Nephron progenitor cell (in vitro differentiated cells): ENCODE measurements around the gene LAMA1.

Experiments used
- DNase-seq: peaks from one replicate; pipeline ENCODE4 v3.0.0; 2021
- H3K27ac Mint-ChIP-seq: 2 replicates; pipeline ENCODE4 v1.8.0; 2021; ENCODE audit warnings: mild to moderate bottlenecking, moderate library complexity, mixed read lengths
- H3K27me3 Mint-ChIP-seq: 2 replicates; pipeline ENCODE4 v1.8.0; 2021; ENCODE audit warnings: mild to moderate bottlenecking, low read depth, mixed read lengths; ENCODE audit not compliant: poor library complexity
- H3K36me3 Mint-ChIP-seq: 2 replicates; pipeline ENCODE4 v1.8.0; 2021; ENCODE audit warnings: low read depth, mixed read lengths
- H3K4me1 Mint-ChIP-seq: 2 replicates; pipeline ENCODE4 v1.8.0; 2021; ENCODE audit warnings: mixed read lengths
- H3K4me3 Mint-ChIP-seq: 2 replicates; pipeline ENCODE4 v1.8.0; 2021; ENCODE audit warnings: mild to moderate bottlenecking, moderate library complexity, mixed read lengths
- H3K9me3 Mint-ChIP-seq: 2 replicates; pipeline ENCODE4 v1.8.0; 2021; ENCODE audit warnings: mild to moderate bottlenecking, moderate library complexity, mixed read lengths
- TF ChIP-seq, protein P1 (sequence below): fragments of 200-600 bp; sonication (generic); IDR thresholded peaks from 2 replicates; pipeline ENCODE4 v1.5.0; 2021; ENCODE audit warnings: antibody characterized with exemption

Gene LAMA1

DNA sequence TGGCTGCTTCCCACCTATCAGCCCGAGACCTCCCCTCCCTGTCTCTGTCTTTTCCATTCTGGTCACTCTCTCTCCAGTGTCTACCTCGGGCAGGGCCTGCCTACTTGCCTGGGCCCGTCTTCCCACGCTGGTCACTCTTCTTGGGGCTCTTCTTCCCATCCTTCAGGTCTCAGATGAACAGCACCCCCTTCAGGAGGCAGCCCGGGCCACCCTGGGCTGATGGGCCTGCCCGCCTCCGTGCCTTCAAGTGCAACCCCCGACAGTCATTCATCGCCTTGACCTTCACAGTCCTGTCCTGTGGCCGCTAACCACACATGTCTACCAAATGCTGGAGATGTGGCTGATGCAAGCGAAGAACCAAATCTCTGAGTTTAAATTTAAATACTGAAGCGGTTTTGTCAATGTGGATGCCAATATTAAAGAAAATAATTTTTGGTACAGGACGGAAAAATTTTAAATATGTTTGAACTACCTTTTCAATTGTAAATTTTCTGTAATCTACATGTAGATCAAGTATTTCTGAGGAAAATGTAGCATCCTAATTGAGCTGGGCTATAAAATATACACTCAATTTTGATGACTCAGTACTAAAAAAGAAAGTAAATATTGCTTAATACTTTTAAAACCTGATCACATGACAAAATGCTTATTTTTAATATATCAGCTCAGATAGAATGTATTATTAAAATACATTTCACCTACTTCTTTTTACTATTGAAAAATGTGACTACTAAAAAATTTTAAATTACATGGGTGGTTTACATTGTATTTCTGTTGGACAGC lies 96.4 kb downstream of the LAMA1 start:
- no peak overlapping the region for H3K27ac Mint-ChIP-seq
- TF ChIP-seq, protein P1, sequence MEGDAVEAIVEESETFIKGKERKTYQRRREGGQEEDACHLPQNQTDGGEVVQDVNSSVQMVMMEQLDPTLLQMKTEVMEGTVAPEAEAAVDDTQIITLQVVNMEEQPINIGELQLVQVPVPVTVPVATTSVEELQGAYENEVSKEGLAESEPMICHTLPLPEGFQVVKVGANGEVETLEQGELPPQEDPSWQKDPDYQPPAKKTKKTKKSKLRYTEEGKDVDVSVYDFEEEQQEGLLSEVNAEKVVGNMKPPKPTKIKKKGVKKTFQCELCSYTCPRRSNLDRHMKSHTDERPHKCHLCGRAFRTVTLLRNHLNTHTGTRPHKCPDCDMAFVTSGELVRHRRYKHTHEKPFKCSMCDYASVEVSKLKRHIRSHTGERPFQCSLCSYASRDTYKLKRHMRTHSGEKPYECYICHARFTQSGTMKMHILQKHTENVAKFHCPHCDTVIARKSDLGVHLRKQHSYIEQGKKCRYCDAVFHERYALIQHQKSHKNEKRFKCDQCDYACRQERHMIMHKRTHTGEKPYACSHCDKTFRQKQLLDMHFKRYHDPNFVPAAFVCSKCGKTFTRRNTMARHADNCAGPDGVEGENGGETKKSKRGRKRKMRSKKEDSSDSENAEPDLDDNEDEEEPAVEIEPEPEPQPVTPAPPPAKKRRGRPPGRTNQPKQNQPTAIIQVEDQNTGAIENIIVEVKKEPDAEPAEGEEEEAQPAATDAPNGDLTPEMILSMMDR: no peak
- no peaks in the 10 kb centered on the region for H3K27me3 Mint-ChIP-seq
- no peak for DNase-seq
- no peaks in the 10 kb centered on the region for H3K4me1 Mint-ChIP-seq
- peaks cover 65% of the 10 kb centered on the region for H3K36me3 Mint-ChIP-seq
- H3K9me3 Mint-ChIP-seq: no peaks in the 10 kb centered on the region
- H3K4me3 Mint-ChIP-seq: no peak overlapping the region

DNA sequence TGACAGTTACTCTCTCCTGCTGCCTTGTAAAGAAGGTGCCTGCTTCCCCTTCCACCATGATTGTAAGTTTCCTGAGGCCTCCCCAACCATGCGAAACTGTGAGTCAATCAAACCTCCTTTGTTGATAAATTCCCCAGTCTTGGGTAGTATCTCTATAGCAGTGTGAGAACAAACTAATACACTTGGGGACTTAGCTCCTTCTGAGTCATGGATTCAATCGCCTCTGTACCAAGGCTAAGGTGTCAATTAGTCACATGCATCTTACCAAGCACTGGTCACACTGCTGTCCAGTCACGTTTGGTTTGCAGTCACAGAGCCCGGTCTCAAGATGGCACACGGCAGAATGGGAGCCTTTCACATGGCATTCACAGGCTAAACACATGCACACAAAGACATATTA lies 100.6 kb downstream of the LAMA1 start:
- no peaks in the 10 kb centered on the region for H3K9me3 Mint-ChIP-seq
- TF ChIP-seq, protein P1: no peak
- no peak overlapping the region for H3K4me3 Mint-ChIP-seq
- H3K36me3 Mint-ChIP-seq: peaks cover 65% of the 10 kb centered on the region
- H3K27ac Mint-ChIP-seq: no peak overlapping the region
- no peaks in the 10 kb centered on the region for H3K27me3 Mint-ChIP-seq
- no peak for DNase-seq
- H3K4me1 Mint-ChIP-seq: no peaks in the 10 kb centered on the region

DNA sequence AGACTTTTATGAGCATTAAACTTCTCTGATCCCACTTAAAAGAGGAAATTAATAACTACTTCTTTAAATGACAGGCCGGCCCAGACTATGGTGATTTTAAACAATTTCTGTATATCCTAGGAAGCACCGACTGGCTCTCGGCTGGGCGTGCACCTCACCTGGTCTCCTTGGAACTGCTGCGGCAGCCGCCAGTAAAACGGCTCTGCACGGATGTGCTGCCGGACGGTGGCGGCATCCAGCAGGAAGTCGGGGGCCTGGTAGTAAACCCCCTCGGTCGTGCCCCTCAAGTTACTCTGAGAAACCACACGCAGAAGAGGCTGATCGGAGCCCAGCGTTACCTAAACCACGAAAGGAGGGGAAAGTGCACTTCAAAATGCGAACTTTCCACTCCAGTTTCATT lies 106.5 kb downstream of the LAMA1 start:
- Mint-ChIP-seq H3K27me3 (no peaks in the 10 kb centered on the region), H3K9me3 (no peaks in the 10 kb centered on the region), H3K4me1 (no peaks in the 10 kb centered on the region), H3K36me3 (peaks cover 60% of the 10 kb centered on the region), H3K27ac (peak overlapping the region; percentile 45), H3K4me3 (no peak overlapping the region)
- TF ChIP-seq, protein P1: no peak
- DNase-seq: no peak

DNA sequence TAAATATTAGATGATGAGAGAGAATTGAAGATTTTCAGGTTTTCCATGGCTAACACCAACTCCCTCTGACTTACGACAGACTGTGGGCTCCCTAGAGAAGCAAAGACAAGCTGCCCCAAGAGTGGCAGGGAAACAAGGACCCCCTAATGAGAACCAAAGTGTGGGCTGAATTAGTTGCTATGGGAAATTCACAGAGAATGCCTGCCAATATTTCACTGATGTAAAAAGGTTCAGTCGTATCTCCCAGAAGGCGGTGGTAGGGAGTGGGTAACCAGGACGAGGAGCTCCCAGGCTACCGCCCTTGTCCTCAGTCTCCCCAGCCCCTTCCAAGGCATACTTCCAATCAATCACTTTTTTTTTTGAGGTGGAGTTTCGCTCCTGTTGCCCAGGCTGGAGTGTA lies 113.6 kb downstream of the LAMA1 start:
- peaks cover 44% of the 10 kb centered on the region for H3K36me3 Mint-ChIP-seq
- H3K27ac Mint-ChIP-seq: no peak overlapping the region
- TF ChIP-seq, protein P1: no peak
- no peaks in the 10 kb centered on the region for H3K9me3 Mint-ChIP-seq
- no peak for DNase-seq
- H3K4me1 Mint-ChIP-seq: peaks cover 9% of the 10 kb centered on the region
- no peaks in the 10 kb centered on the region for H3K27me3 Mint-ChIP-seq
- H3K4me3 Mint-ChIP-seq: no peak overlapping the region

GRCh38 chr18:7002107-7002506 lies 115.5 kb downstream of the LAMA1 start:
- TF ChIP-seq, protein P1: no peak
- H3K27me3 Mint-ChIP-seq: no peaks in the 10 kb centered on the region

More at GRCh38 chr18:7002107-7002506, 115.5 kb downstream of the LAMA1 start:
- no peaks in the 10 kb centered on the region for H3K9me3 Mint-ChIP-seq
- peaks cover 39% of the 10 kb centered on the region for H3K36me3 Mint-ChIP-seq
- no peak overlapping the region for H3K27ac Mint-ChIP-seq
- H3K4me1 Mint-ChIP-seq: peaks cover 9% of the 10 kb centered on the region
- no peak for DNase-seq
- no peak overlapping the region for H3K4me3 Mint-ChIP-seq
